ENCODE measurements around the gene FAR1.

FAR1 gene

DNA sequence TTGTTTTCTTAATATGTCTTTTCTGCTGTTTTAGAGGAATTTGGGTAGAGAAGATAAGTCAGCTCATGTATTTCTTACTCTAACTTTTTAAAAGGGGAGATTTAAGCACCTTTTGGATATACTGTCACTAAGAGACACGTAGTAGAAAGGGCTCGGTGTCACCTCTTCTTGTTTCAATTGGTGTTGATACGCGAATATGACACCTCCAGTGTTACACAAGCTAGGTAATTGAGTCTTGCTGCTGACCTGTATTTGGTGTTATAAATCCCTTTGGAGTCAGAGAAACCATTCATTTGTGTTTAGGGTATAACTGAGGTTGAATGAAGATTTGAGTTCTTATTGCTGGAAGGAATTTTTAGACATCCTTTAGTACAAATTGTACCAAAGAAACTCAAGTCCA, 25.6 kb downstream of the FAR1 start:
- no peaks in the 10 kb centered on the region for H3K9me3 ChIP-seq (ENCODE audit: insufficient read depth, low read depth, low read length)
- no peaks in the 10 kb centered on the region; the same call in 1 of the 2 replicates for H3K4me1 ChIP-seq (ENCODE audit: insufficient read depth, low read length)
- no peak overlapping the region for H3K4me3 ChIP-seq (ENCODE audit: low read length)
- no peaks in the 10 kb centered on the region for H3K27me3 ChIP-seq (ENCODE audit: insufficient read depth, low read length)
- no peak overlapping the region for H3K27ac ChIP-seq (ENCODE audit: low read length)
- H3K36me3 ChIP-seq (ENCODE audit: insufficient read depth, low read depth, low read length): peaks cover 32% of the 10 kb centered on the region
- no peak overlapping the region for H3K9ac ChIP-seq (ENCODE audit: low read depth, low read length)

DNA sequence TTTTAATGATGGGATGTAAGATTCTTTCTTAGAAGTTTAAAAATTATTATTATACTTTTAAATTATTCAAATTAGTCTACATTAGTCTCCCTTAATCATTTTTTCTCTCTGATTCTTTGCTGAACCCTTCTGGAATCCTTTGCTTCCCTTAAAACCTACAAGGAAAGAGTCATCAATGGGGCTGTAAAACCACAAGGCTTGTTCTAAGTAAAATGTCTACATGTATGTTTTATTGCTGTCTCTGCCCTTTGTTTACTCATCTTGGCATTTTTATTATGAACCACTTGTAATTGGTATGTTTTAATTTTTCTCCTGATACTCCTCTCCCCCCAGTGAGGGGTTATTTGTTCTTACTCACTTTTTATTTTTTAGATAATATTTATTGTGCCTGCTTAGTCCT, 27.4 kb downstream of the FAR1 start:
- no peak overlapping the region for H3K9ac ChIP-seq (ENCODE audit: low read depth, low read length)
- no peaks in the 10 kb centered on the region for H3K27me3 ChIP-seq (ENCODE audit: insufficient read depth, low read length)

DNA sequence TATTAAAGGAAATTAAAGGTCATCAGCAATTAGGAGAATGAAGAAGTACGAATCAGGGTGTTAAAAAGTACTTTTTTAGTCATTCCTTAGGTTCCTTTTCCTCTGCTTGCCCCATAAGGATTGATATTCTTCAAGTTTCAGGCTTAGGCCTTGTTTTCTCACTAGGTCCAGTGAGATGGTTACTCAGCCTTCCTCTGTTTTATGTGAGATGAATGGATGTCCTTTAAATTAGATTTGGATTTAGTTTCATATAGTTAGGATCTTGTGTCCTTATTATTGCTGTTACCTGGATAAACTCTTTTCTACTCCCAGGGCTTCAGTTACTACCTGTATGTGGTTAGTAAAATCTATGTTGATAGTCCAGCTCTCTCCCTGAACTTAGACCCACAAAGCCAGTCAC, 29.2 kb downstream of the FAR1 start:
- Histone ChIP-seq H3K27me3 (ENCODE audit: insufficient read depth, low read length) (no peaks in the 10 kb centered on the region), H3K4me1 (ENCODE audit: insufficient read depth, low read length) (no peaks in the 10 kb centered on the region; the same call in 1 of the 2 replicates), H3K36me3 (ENCODE audit: insufficient read depth, low read depth, low read length) (peaks cover 55% of the 10 kb centered on the region), H3K4me3 (ENCODE audit: low read length) (no peak overlapping the region), H3K9ac (ENCODE audit: low read depth, low read length) (no peak overlapping the region), H3K27ac (ENCODE audit: low read length) (no peak overlapping the region), H3K9me3 (ENCODE audit: insufficient read depth, low read depth, low read length) (no peaks in the 10 kb centered on the region)

More for the DNA sequence above, 27.4 kb downstream of the FAR1 start:
- no peak overlapping the region for H3K4me3 ChIP-seq (ENCODE audit: low read length)
- H3K9me3 ChIP-seq (ENCODE audit: insufficient read depth, low read depth, low read length): no peaks in the 10 kb centered on the region
- no peak overlapping the region for H3K27ac ChIP-seq (ENCODE audit: low read length)
- H3K36me3 ChIP-seq (ENCODE audit: insufficient read depth, low read depth, low read length): peaks cover 44% of the 10 kb centered on the region
- H3K4me1 ChIP-seq (ENCODE audit: insufficient read depth, low read length): no peaks in the 10 kb centered on the region; the same call in 1 of the 2 replicates

DNA sequence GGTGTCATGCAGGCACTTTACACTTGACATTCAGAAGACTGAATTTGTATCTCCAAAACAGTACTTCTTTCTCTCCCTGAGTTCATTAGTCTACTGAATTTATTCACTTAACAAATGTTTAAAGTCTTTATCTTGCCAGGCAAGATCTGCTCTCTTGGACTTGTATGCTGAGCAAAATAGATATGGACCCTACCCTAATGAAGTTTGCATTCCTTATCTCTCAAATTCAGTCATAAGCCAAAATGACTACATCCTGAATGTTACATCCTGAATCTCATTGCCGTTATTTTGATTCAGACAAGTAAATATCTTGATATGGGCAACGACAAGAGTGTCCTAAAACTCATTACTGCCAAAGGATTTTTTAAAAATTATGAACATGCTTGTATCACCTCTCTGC, 29.7 kb downstream of the FAR1 start:
- H3K4me1 ChIP-seq (ENCODE audit: insufficient read depth, low read length): no peaks in the 10 kb centered on the region; the same call in 1 of the 2 replicates
- no peak overlapping the region for H3K9ac ChIP-seq (ENCODE audit: low read depth, low read length)
- no peaks in the 10 kb centered on the region for H3K9me3 ChIP-seq (ENCODE audit: insufficient read depth, low read depth, low read length)
- H3K27me3 ChIP-seq (ENCODE audit: insufficient read depth, low read length): no peaks in the 10 kb centered on the region
- H3K27ac ChIP-seq (ENCODE audit: low read length): no peak overlapping the region
- H3K36me3 ChIP-seq (ENCODE audit: insufficient read depth, low read depth, low read length): peaks cover 59% of the 10 kb centered on the region
- no peak overlapping the region for H3K4me3 ChIP-seq (ENCODE audit: low read length)

GRCh38 chr11:13699041-13699440, 30.6 kb downstream of the FAR1 start:
- Histone ChIP-seq H3K36me3 (ENCODE audit: insufficient read depth, low read depth, low read length) (peaks cover 63% of the 10 kb centered on the region), H3K9ac (ENCODE audit: low read depth, low read length) (no peak overlapping the region), H3K4me1 (ENCODE audit: insufficient read depth, low read length) (no peaks in the 10 kb centered on the region), H3K27me3 (ENCODE audit: insufficient read depth, low read length) (no peaks in the 10 kb centered on the region), H3K27ac (ENCODE audit: low read length) (no peak overlapping the region), H3K9me3 (ENCODE audit: insufficient read depth, low read depth, low read length) (no peaks in the 10 kb centered on the region), H3K4me3 (ENCODE audit: low read length) (no peak overlapping the region)

GRCh38 chr11:13699870-13700269, 31.4 kb downstream of the FAR1 start:
- Histone ChIP-seq H3K9me3 (ENCODE audit: insufficient read depth, low read depth, low read length) (no peaks in the 10 kb centered on the region), H3K27ac (ENCODE audit: low read length) (no peak overlapping the region), H3K27me3 (ENCODE audit: insufficient read depth, low read length) (no peaks in the 10 kb centered on the region), H3K4me3 (ENCODE audit: low read length) (no peak overlapping the region), H3K4me1 (ENCODE audit: insufficient read depth, low read length) (no peaks in the 10 kb centered on the region), H3K36me3 (ENCODE audit: insufficient read depth, low read depth, low read length) (peaks cover 60% of the 10 kb centered on the region), H3K9ac (ENCODE audit: low read depth, low read length) (no peak overlapping the region)

GRCh38 chr11:13701506-13701905, 33.0 kb downstream of the FAR1 start:
- H3K27me3 ChIP-seq (ENCODE audit: insufficient read depth, low read length): no peaks in the 10 kb centered on the region
- no peaks in the 10 kb centered on the region for H3K9me3 ChIP-seq (ENCODE audit: insufficient read depth, low read depth, low read length)
- H3K4me1 ChIP-seq (ENCODE audit: insufficient read depth, low read length): peaks cover 7% of the 10 kb centered on the region; the same call in 1 of the 2 replicates
- H3K36me3 ChIP-seq (ENCODE audit: insufficient read depth, low read depth, low read length): peaks cover 46% of the 10 kb centered on the region
- H3K27ac ChIP-seq (ENCODE audit: low read length): no peak overlapping the region
- no peak overlapping the region for H3K4me3 ChIP-seq (ENCODE audit: low read length)
- H3K9ac ChIP-seq (ENCODE audit: low read depth, low read length): no peak overlapping the region

GRCh38 chr11:13702071-13702470, 33.6 kb downstream of the FAR1 start:
- no peaks in the 10 kb centered on the region for H3K9me3 ChIP-seq (ENCODE audit: insufficient read depth, low read depth, low read length)

GRCh38 chr11:13705710-13706109, 37.2 kb downstream of the FAR1 start:
- H3K36me3 ChIP-seq (ENCODE audit: insufficient read depth, low read depth, low read length): peaks cover 61% of the 10 kb centered on the region
- no peak overlapping the region for H3K27ac ChIP-seq (ENCODE audit: low read length)
- peaks cover 7% of the 10 kb centered on the region; the same call in 1 of the 2 replicates for H3K4me1 ChIP-seq (ENCODE audit: insufficient read depth, low read length)

More at GRCh38 chr11:13702071-13702470, 33.6 kb downstream of the FAR1 start:
- Histone ChIP-seq H3K36me3 (ENCODE audit: insufficient read depth, low read depth, low read length) (peaks cover 45% of the 10 kb centered on the region), H3K27me3 (ENCODE audit: insufficient read depth, low read length) (no peaks in the 10 kb centered on the region), H3K4me1 (ENCODE audit: insufficient read depth, low read length) (peaks cover 7% of the 10 kb centered on the region; the same call in 1 of the 2 replicates), H3K4me3 (ENCODE audit: low read length) (no peak overlapping the region), H3K27ac (ENCODE audit: low read length) (no peak overlapping the region), H3K9ac (ENCODE audit: low read depth, low read length) (no peak overlapping the region)

GRCh38 chr11:13713982-13714381, 45.5 kb downstream of the FAR1 start:
- Histone ChIP-seq H3K4me1 (ENCODE audit: insufficient read depth, low read length) (peaks cover 7% of the 10 kb centered on the region), H3K36me3 (ENCODE audit: insufficient read depth, low read depth, low read length) (peaks cover 96% of the 10 kb centered on the region), H3K4me3 (ENCODE audit: low read length) (no peak overlapping the region), H3K9ac (ENCODE audit: low read depth, low read length) (no peak overlapping the region), H3K27me3 (ENCODE audit: insufficient read depth, low read length) (no peaks in the 10 kb centered on the region), H3K9me3 (ENCODE audit: insufficient read depth, low read depth, low read length) (no peaks in the 10 kb centered on the region), H3K27ac (ENCODE audit: low read length) (no peak overlapping the region)

More at GRCh38 chr11:13705710-13706109, 37.2 kb downstream of the FAR1 start:
- H3K9me3 ChIP-seq (ENCODE audit: insufficient read depth, low read depth, low read length): no peaks in the 10 kb centered on the region
- no peak overlapping the region for H3K9ac ChIP-seq (ENCODE audit: low read depth, low read length)
- no peak overlapping the region for H3K4me3 ChIP-seq (ENCODE audit: low read length)
- no peaks in the 10 kb centered on the region for H3K27me3 ChIP-seq (ENCODE audit: insufficient read depth, low read length)

GRCh38 chr11:13717331-13717730, 48.9 kb downstream of the FAR1 start:
- Histone ChIP-seq H3K27ac (ENCODE audit: low read length) (no peak overlapping the region), H3K9ac (ENCODE audit: low read depth, low read length) (no peak overlapping the region), H3K27me3 (ENCODE audit: insufficient read depth, low read length) (no peaks in the 10 kb centered on the region), H3K4me3 (ENCODE audit: low read length) (no peak overlapping the region), H3K4me1 (ENCODE audit: insufficient read depth, low read length) (peaks cover 7% of the 10 kb centered on the region), H3K36me3 (ENCODE audit: insufficient read depth, low read depth, low read length) (peaks cover 95% of the 10 kb centered on the region), H3K9me3 (ENCODE audit: insufficient read depth, low read depth, low read length) (no peaks in the 10 kb centered on the region)

- Histone ChIP-seq H3K9ac (ENCODE audit: low read depth, low read length) (no peak overlapping the region), H3K4me3 (ENCODE audit: low read length) (no peak overlapping the region), H3K36me3 (ENCODE audit: insufficient read depth, low read depth, low read length) (peaks cover 94% of the 10 kb centered on the region), H3K9me3 (ENCODE audit: insufficient read depth, low read depth, low read length) (no peaks in the 10 kb centered on the region), H3K27ac (ENCODE audit: low read length) (no peak overlapping the region), H3K4me1 (ENCODE audit: insufficient read depth, low read length) (peaks cover 7% of the 10 kb centered on the region), H3K27me3 (ENCODE audit: insufficient read depth, low read length) (no peaks in the 10 kb centered on the region)
Observed at GRCh38 chr11:13718394-13718793, 49.9 kb downstream of the FAR1 start.

All from iPS-20b (cell line).